ENCODE measurements around the gene TMEM143.

The TMEM143 gene

GRCh38 chr19:48361912-48362311 is 1.8 kb downstream of the TMEM143 start:
- in situ Hi-C loops (cut with MboI; ENCODE audit: low sequenced_read_pairs): no loop called here

- in situ Hi-C loops (cut with MboI; ENCODE audit: low sequenced_read_pairs): no loop called here
These were observed 4.6 kb downstream of the TMEM143 start for GRCh38 chr19:48359123-48359522.

GRCh38 chr19:48355365-48355954 is 8.3 kb downstream of the TMEM143 start:
- in situ Hi-C loops (cut with MboI; ENCODE audit: low sequenced_read_pairs): no loop called here

- in situ Hi-C loops (cut with MboI; ENCODE audit: low sequenced_read_pairs): no loop called here
These were observed 9.3 kb downstream of the TMEM143 start for GRCh38 chr19:48354332-48354992.

GRCh38 chr19:48353677-48354076 is 10.1 kb downstream of the TMEM143 start:
- in situ Hi-C loops (cut with MboI; ENCODE audit: low sequenced_read_pairs): no loop called here

- in situ Hi-C loops (cut with MboI; ENCODE audit: low sequenced_read_pairs): no loop called here
These were observed 12.4 kb downstream of the TMEM143 start for GRCh38 chr19:48351341-48351752.

- in situ Hi-C loops (cut with MboI; ENCODE audit: low sequenced_read_pairs): no loop called here
These were observed 12.9 kb downstream of the TMEM143 start for GRCh38 chr19:48350856-48351255.

GRCh38 chr19:48348737-48349136 is 15.0 kb downstream of the TMEM143 start:
- in situ Hi-C loops (cut with MboI; ENCODE audit: low sequenced_read_pairs): no loop called here

GRCh38 chr19:48348045-48348444 is 15.7 kb downstream of the TMEM143 start:
- in situ Hi-C loops (cut with MboI; ENCODE audit: low sequenced_read_pairs): no loop called here

GRCh38 chr19:48346191-48346590 is 17.5 kb downstream of the TMEM143 start:
- in situ Hi-C loops (cut with MboI; ENCODE audit: low sequenced_read_pairs): no loop called here

GRCh38 chr19:48344892-48345291 is 18.8 kb downstream of the TMEM143 start:
- in situ Hi-C loops (cut with MboI; ENCODE audit: low sequenced_read_pairs): no loop called here

- in situ Hi-C loops (cut with MboI; ENCODE audit: low sequenced_read_pairs): no loop called here
These were observed 20.7 kb downstream of the TMEM143 start for GRCh38 chr19:48342841-48343540.

GRCh38 chr19:48342414-48342738 is 21.4 kb downstream of the TMEM143 start:
- in situ Hi-C loops (cut with MboI; ENCODE audit: low sequenced_read_pairs): no loop called here

- in situ Hi-C loops (cut with MboI; ENCODE audit: low sequenced_read_pairs): no loop called here
These were observed 22.0 kb downstream of the TMEM143 start for GRCh38 chr19:48341515-48342413.

GRCh38 chr19:48340995-48341394 is 22.7 kb downstream of the TMEM143 start:
- in situ Hi-C loops (cut with MboI; ENCODE audit: low sequenced_read_pairs): no loop called here

- in situ Hi-C loops (cut with MboI; ENCODE audit: low sequenced_read_pairs): no loop called here
These were observed 24.8 kb downstream of the TMEM143 start for GRCh38 chr19:48338802-48339503.

- in situ Hi-C loops (cut with MboI; ENCODE audit: low sequenced_read_pairs): no loop called here
These were observed 25.4 kb downstream of the TMEM143 start for GRCh38 chr19:48338253-48338755.

GRCh38 chr19:48333467-48334384 is 30.0 kb downstream of the TMEM143 start:
- in situ Hi-C loops (cut with MboI; ENCODE audit: low sequenced_read_pairs): no loop called here

GRCh38 chr19:48332662-48333466 is 30.9 kb downstream of the TMEM143 start:
- in situ Hi-C loops (cut with MboI; ENCODE audit: low sequenced_read_pairs): no loop called here

Measured in hTERT RPE-1 (cell line).